CD14-positive monocyte (primary cell): ENCODE data around the gene DYRK3. TPM values are rescaled to one million over a fixed set of nuclear protein-coding genes. Genes with fewer than 3 reads are reported as not detected.

Source experiments
- DNase-seq, 3 donors: peaks; one replicate each; pipeline ENCODE4 v3.0.0-alpha.2; 2011 to 2022
- H2AFZ ChIP-seq: 2 replicates; pipeline ENCODE4 v1.6.0; 2012; ENCODE audit warnings: mild to moderate bottlenecking, low read depth, low read length, inconsistent platforms; ENCODE audit not compliant: insufficient read depth, poor library complexity, severe bottlenecking
- H3K27ac ChIP-seq, 2 donors: 1 replicate in 1 of 2; 2 replicates in 1 of 2; pipeline ENCODE4 v1.5.1; 2012 to 2013; ENCODE audit warnings: low read length in 2 of 2, control low read depth in 1 of 2, inconsistent platforms in 1 of 2, low read depth in 1 of 2, mild to moderate bottlenecking in 1 of 2
- H3K27me3 ChIP-seq, 2 donors: one replicate each; pipeline versions ENCODE4 v1.6.0 to v1.6.1; 2011 to 2013; ENCODE audit warnings: low read length in 2 of 2; ENCODE audit not compliant: control insufficient read depth in 2 of 2, insufficient read depth in 2 of 2
- H3K36me3 ChIP-seq, 2 donors: replicated peaks in 1 of 2; 1 replicate in 1 of 2; 2 replicates in 1 of 2; pipeline versions ENCODE4 v1.5.1 to v1.6.1; 2012 to 2013; ENCODE audit warnings: low read length in 2 of 2, control low read depth in 1 of 2, inconsistent platforms in 1 of 2, mild to moderate bottlenecking in 1 of 2; ENCODE audit not compliant: insufficient read depth in 2 of 2, control insufficient read depth in 1 of 2
- H3K4me1 ChIP-seq, 2 donors: 1 replicate in 1 of 2; 2 replicates in 1 of 2; pipeline versions ENCODE4 v1.5.1 to v1.6.1; 2012 to 2013; ENCODE audit warnings: low read length in 2 of 2, control low read depth in 1 of 2, inconsistent platforms in 1 of 2, mild to moderate bottlenecking in 1 of 2, moderate library complexity in 1 of 2; ENCODE audit not compliant: insufficient read depth in 2 of 2, control insufficient read depth in 1 of 2
- H3K4me2 ChIP-seq: replicated peaks from 2 replicates; pipeline ENCODE3; 2012; ENCODE audit warnings: low read length, moderate library complexity, mild to moderate bottlenecking; ENCODE audit not compliant: poor library complexity, severe bottlenecking; ENCODE audit errors: extremely low read depth
- H3K4me3 ChIP-seq, 3 experiments: fragments of 200-600 bp in 1 of 3; sonication (generic) in 1 of 3; replicated peaks in 1 of 3; 1 replicate in 2 of 3; 2 replicates in 1 of 3; pipeline ENCODE4 v1.5.1; 2011 to 2013; ENCODE audit warnings: low read length in 3 of 3, mild to moderate bottlenecking in 3 of 3, control low read depth in 2 of 3, low read depth in 2 of 3, inconsistent platforms in 1 of 3, moderate library complexity in 1 of 3
- H3K79me2 ChIP-seq: 2 replicates; pipeline ENCODE4 v1.6.0; 2012; ENCODE audit warnings: mild to moderate bottlenecking, control low read depth, inconsistent platforms, low read length, moderate library complexity; ENCODE audit not compliant: insufficient read depth
- H3K9ac ChIP-seq: 2 replicates; pipeline ENCODE4 v1.6.0; 2017; ENCODE audit warnings: low read length, mild to moderate bottlenecking; ENCODE audit not compliant: insufficient read depth, poor library complexity, severe bottlenecking
- H3K9me3 ChIP-seq, 2 donors: replicated peaks in 1 of 2; 1 replicate in 1 of 2; 2 replicates in 1 of 2; pipeline versions ENCODE4 v1.5.1 to v1.6.1; 2012 to 2013; ENCODE audit warnings: low read length in 2 of 2, control low read depth in 1 of 2; ENCODE audit not compliant: control insufficient read depth in 1 of 2, insufficient read depth in 1 of 2
- H4K20me1 ChIP-seq: 2 replicates; pipeline ENCODE4 v1.6.0; 2012; ENCODE audit warnings: mild to moderate bottlenecking, low read length, control low read depth, moderate library complexity; ENCODE audit not compliant: insufficient read depth
- H3K27ac Mint-ChIP-seq, 7 donors: one replicate each; pipeline ENCODE4 v1.8.0; 2020; ENCODE audit warnings: mild to moderate bottlenecking in 7 of 7, mixed read lengths in 7 of 7, moderate library complexity in 6 of 7, inconsistent platforms in 2 of 7
- H3K27me3 Mint-ChIP-seq, 3 donors: one replicate each; pipeline ENCODE4 v1.8.0; 2021 to 2022; ENCODE audit warnings: low read depth in 3 of 3, mild to moderate bottlenecking in 3 of 3, mixed read lengths in 3 of 3, moderate library complexity in 3 of 3, inconsistent platforms in 1 of 3
- H3K36me3 Mint-ChIP-seq, 2 donors: one replicate each; pipeline ENCODE4 v1.8.0; 2020; ENCODE audit warnings: mixed read lengths in 2 of 2, inconsistent platforms in 1 of 2, mild to moderate bottlenecking in 1 of 2
- H3K4me1 Mint-ChIP-seq: one replicate; pipeline ENCODE4 v1.8.0; 2020; ENCODE audit warnings: mild to moderate bottlenecking, mixed read lengths
- H3K4me3 Mint-ChIP-seq, 2 donors: one replicate each; pipeline ENCODE4 v1.8.0; 2020; ENCODE audit warnings: mild to moderate bottlenecking in 2 of 2, mixed read lengths in 2 of 2, moderate library complexity in 1 of 2
- H3K9me3 Mint-ChIP-seq, 7 donors: one replicate each; pipeline ENCODE4 v1.8.0; 2020 to 2022; ENCODE audit warnings: mixed read lengths in 7 of 7, mild to moderate bottlenecking in 6 of 7, moderate library complexity in 6 of 7, inconsistent platforms in 2 of 7
- CTCF ChIP-seq: fragments of 200-600 bp; IDR thresholded peaks from one replicate; pipeline ENCODE4 v1.8.0; 2022; ENCODE audit warnings: antibody characterized with exemption, mild to moderate bottlenecking
- WGBS: methylation state at CpG from one replicate; pipeline ENCODE4 v1.1.5; 2013; ENCODE audit warnings: missing lambda C conversion rate; ENCODE audit not compliant: insufficient coverage; 5-methylcytosine and 5-hydroxymethylcytosine counted together
- intact Hi-C, 2 donors: fragments of 100-400 bp; cut with micrococcal nuclease; formaldehyde crosslinking; loops; one replicate each; pipeline versions ENCODE4 v1.15.0 to v1.15.1; 2023
- polyA plus RNA-seq, 3 donors: library from polyadenylated mRNA; depleted of rRNA in 1 of 3; unstranded in 2 of 3; stranded (reverse) in 1 of 3; fragments of 300-500 nt in 2 of 3; fragments of >200 nt in 1 of 3; fragmentation: Illumina TruSeq in 2 of 3; gene quantifications; 1 replicate in 2 of 3; 2 replicates in 1 of 3; pipeline ENCODE4 v1.2.3, GENCODE V29; 2012 to 2021

DYRK3 gene
- polyA plus RNA-seq, 3 donors = 0.13 TPM; not detected in 2

- DNase-seq = no peak
- no peak overlapping the region for H3K9ac ChIP-seq
- Mint-ChIP-seq H3K4me3 (no peak overlapping the region), H3K36me3 (peaks cover 55 to 64% of the 10 kb centered on the region in 2 donors), H3K27ac (no peak overlapping the region), H3K27me3 (no peaks in the 10 kb centered on the region), H3K4me1 (peaks cover 7% of the 10 kb centered on the region), H3K9me3 (peaks cover 0 to 3% (median 0%) of the 10 kb centered on the region in 7 donors)
- no peaks in the 10 kb centered on the region for H3K79me2 ChIP-seq
- intact Hi-C loops = no loop called here
- no peaks in the 10 kb centered on the region for H3K9me3 ChIP-seq
- H3K27me3 ChIP-seq = no peaks in the 10 kb centered on the region
- peaks cover 38 to 67% of the 10 kb centered on the region in 2 donors for H3K36me3 ChIP-seq
- peak; percentile 7 for TF ChIP-seq CTCF
- no peak overlapping the region for H3K27ac ChIP-seq
- H3K4me2 ChIP-seq = no peak overlapping the region
- no peak overlapping the region for H2AFZ ChIP-seq
- H3K4me1 ChIP-seq = peaks cover 6 to 7% of the 10 kb centered on the region in 2 donors
- no CpG with 5 or more reads among the region's 3 CpGs for WGBS
- H3K4me3 ChIP-seq = no peak overlapping the region
- no peaks in the 10 kb centered on the region for H4K20me1 ChIP-seq
These were observed 28.5 kb upstream of the DYRK3 start for GRCh38 chr1:206606867-206607266.

GRCh38 chr1:206608108-206608698, 27.1 kb upstream of the DYRK3 start:
- peak overlapping the region in 1 of 7 donors; percentile 26 for H3K27ac Mint-ChIP-seq
- peaks cover 11% of the 10 kb centered on the region for H3K4me1 Mint-ChIP-seq
- H3K4me2 ChIP-seq = no peak overlapping the region
- TF ChIP-seq CTCF = peak; percentile 81
- H3K79me2 ChIP-seq = no peaks in the 10 kb centered on the region
- H2AFZ ChIP-seq = no peak overlapping the region
- H3K9ac ChIP-seq = no peak overlapping the region
- H3K36me3 Mint-ChIP-seq = peaks cover 42 to 51% of the 10 kb centered on the region in 2 donors
- peak; percentile 11 to 41 (median 12) for DNase-seq
- H3K27ac ChIP-seq = no peak overlapping the region
- no peak overlapping the region for H3K4me3 ChIP-seq
- no peaks in the 10 kb centered on the region for H3K27me3 Mint-ChIP-seq
- peaks cover 10 to 12% of the 10 kb centered on the region in 2 donors for H3K4me1 ChIP-seq
- intact Hi-C loops = no loop called here
- H3K9me3 Mint-ChIP-seq = peaks cover 0 to 3% (median 0%) of the 10 kb centered on the region in 7 donors
- H3K4me3 Mint-ChIP-seq = no peak overlapping the region
- no peaks in the 10 kb centered on the region for H4K20me1 ChIP-seq
- H3K9me3 ChIP-seq = no peaks in the 10 kb centered on the region
- no peaks in the 10 kb centered on the region for H3K27me3 ChIP-seq
- peaks cover 24 to 53% of the 10 kb centered on the region in 2 donors for H3K36me3 ChIP-seq
- WGBS = 88% methylated on average over 2 of the region's 7 CpGs
